Loucy (cell line): ENCODE data around the gene KBTBD12.
"Not testable (repeated sequence)": the region's sequence is repeated elsewhere in the genome, so short reads cannot be mapped to it uniquely, and the experiment has no call there.

Source experiments
- H2AFZ ChIP-seq: fragments of 200-600 bp; sonication (generic); 2 replicates; pipeline ENCODE4 v1.6.0; 2016; ENCODE audit warnings: antibody characterized with exemption, mild to moderate bottlenecking, low read length, moderate library complexity
- H3F3A ChIP-seq: fragments of 200-600 bp; 2 replicates; pipeline ENCODE4 v1.6.0; 2016; ENCODE audit warnings: antibody characterized with exemption, low read depth, mild to moderate bottlenecking
- H3K27me3 ChIP-seq: fragments of 200-600 bp; sonication (generic); 2 replicates; pipeline ENCODE4 v1.6.1; 2014; ENCODE audit warnings: low read length, mild to moderate bottlenecking; ENCODE audit not compliant: insufficient read depth, poor library complexity, severe bottlenecking
- H3K36me3 ChIP-seq: fragments of 200-600 bp; sonication (generic); 2 replicates; pipeline ENCODE4 v1.6.1; 2016; ENCODE audit warnings: low read length; ENCODE audit not compliant: insufficient read depth
- H3K4me1 ChIP-seq: fragments of 200-600 bp; sonication (generic); 2 replicates; pipeline ENCODE4 v1.5.1; 2014; ENCODE audit warnings: low read length, mild to moderate bottlenecking; ENCODE audit not compliant: insufficient read depth, poor library complexity, severe bottlenecking
- H3K4me2 ChIP-seq: fragments of 200-600 bp; sonication (generic); 2 replicates; pipeline ENCODE4 v1.6.0; 2014; ENCODE audit warnings: antibody characterized with exemption, low read length, low read depth, mild to moderate bottlenecking; ENCODE audit not compliant: poor library complexity, severe bottlenecking
- H3K4me3 ChIP-seq: fragments of 200-600 bp; sonication (generic); 2 replicates; pipeline ENCODE4 v1.5.1; 2014; ENCODE audit warnings: low read length, mild to moderate bottlenecking, mixed read lengths; ENCODE audit not compliant: poor library complexity, severe bottlenecking
- H3K79me2 ChIP-seq: fragments of 200-600 bp; sonication (generic); 2 replicates; pipeline ENCODE4 v1.6.1; 2014; ENCODE audit warnings: low read length; ENCODE audit not compliant: insufficient read depth
- H3K9ac ChIP-seq: fragments of 200-600 bp; sonication (generic); 2 replicates; pipeline ENCODE4 v1.6.0; 2014; ENCODE audit warnings: mild to moderate bottlenecking, low read depth, low read length, moderate library complexity; ENCODE audit not compliant: poor library complexity, severe bottlenecking
- H3K9me2 ChIP-seq: fragments of 200-600 bp; sonication (generic); replicated peaks from 2 replicates; pipeline ENCODE4 v1.6.1; 2016; ENCODE audit warnings: low read depth, low read length, mixed read lengths
- H3K9me3 ChIP-seq: fragments of 200-600 bp; sonication (generic); 2 replicates; pipeline ENCODE4 v1.6.1; 2014; ENCODE audit warnings: mild to moderate bottlenecking, antibody characterized with exemption, low read length, low read depth; ENCODE audit not compliant: insufficient read depth
- H4K20me1 ChIP-seq: fragments of 200-600 bp; sonication (generic); 2 replicates; pipeline ENCODE4 v1.6.0; 2014; ENCODE audit warnings: antibody characterized with exemption, low read length, mild to moderate bottlenecking; ENCODE audit not compliant: insufficient read depth, poor library complexity, severe bottlenecking
- EZH2phosphoT487 ChIP-seq: fragments of 200-600 bp; IDR thresholded peaks from 2 replicates; pipeline ENCODE4 v1.6.1; 2018; ENCODE audit warnings: antibody characterized with exemption, mild to moderate bottlenecking, moderate library complexity, borderline replicate concordance
- TF ChIP-seq, protein P1 (sequence below): fragments of 200-600 bp; sonication (generic); conservative IDR thresholded peaks from 2 replicates; pipeline ENCODE4 v1.5.1; 2014; ENCODE audit warnings: mild to moderate bottlenecking, antibody characterized with exemption, low read length

Gene KBTBD12

DNA sequence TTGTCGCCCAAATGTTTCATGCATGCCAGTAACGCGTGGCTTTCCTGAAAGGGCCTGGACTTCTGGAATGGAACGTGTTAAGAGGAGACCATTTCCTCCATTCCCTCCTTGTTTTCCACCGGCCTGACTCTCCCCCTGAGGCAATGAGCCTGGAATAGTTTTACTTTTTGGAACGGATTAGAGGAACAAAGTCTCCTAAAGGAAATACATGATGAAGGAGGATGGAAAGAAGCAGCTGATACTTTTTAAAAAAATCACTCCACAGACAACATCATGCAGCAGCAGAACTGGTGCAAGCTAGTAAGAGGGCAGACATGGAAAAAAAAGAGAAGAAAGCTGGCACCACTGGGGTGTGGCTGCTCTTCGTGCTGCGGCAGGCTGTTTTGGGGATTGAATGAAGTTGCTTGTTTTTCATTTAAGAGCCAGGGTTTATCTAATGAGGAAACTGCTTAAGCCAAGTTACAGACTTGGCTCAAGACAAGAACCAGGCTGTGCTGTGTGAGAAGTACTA is 3.6 kb upstream of the KBTBD12 start:
- H3K9me2 ChIP-seq = no peaks in the 10 kb centered on the region
- H4K20me1 ChIP-seq = no peaks in the 10 kb centered on the region
- H3K79me2 ChIP-seq = no peaks in the 10 kb centered on the region
- no peaks in the 10 kb centered on the region for H3K36me3 ChIP-seq
- H3F3A ChIP-seq = no peaks in the 10 kb centered on the region
- TF ChIP-seq EZH2phosphoT487 = no peak
- TF ChIP-seq, protein P1, sequence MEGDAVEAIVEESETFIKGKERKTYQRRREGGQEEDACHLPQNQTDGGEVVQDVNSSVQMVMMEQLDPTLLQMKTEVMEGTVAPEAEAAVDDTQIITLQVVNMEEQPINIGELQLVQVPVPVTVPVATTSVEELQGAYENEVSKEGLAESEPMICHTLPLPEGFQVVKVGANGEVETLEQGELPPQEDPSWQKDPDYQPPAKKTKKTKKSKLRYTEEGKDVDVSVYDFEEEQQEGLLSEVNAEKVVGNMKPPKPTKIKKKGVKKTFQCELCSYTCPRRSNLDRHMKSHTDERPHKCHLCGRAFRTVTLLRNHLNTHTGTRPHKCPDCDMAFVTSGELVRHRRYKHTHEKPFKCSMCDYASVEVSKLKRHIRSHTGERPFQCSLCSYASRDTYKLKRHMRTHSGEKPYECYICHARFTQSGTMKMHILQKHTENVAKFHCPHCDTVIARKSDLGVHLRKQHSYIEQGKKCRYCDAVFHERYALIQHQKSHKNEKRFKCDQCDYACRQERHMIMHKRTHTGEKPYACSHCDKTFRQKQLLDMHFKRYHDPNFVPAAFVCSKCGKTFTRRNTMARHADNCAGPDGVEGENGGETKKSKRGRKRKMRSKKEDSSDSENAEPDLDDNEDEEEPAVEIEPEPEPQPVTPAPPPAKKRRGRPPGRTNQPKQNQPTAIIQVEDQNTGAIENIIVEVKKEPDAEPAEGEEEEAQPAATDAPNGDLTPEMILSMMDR = no peak
- no peak overlapping the region for H2AFZ ChIP-seq
- no peaks in the 10 kb centered on the region for H3K27me3 ChIP-seq
- H3K4me1 ChIP-seq = no peaks in the 10 kb centered on the region
- H3K4me2 ChIP-seq = no peak overlapping the region
- no peak overlapping the region for H3K9ac ChIP-seq
- H3K4me3 ChIP-seq = no peak overlapping the region
- H3K9me3 ChIP-seq = no peaks in the 10 kb centered on the region

GRCh38 chr3:127913841-127914240 is 1.2 kb upstream of the KBTBD12 start:
- H3K36me3 ChIP-seq, H3K4me3 ChIP-seq, H3K4me2 ChIP-seq, H3F3A ChIP-seq, H3K9ac ChIP-seq, H3K4me1 ChIP-seq, H3K9me2 ChIP-seq, H3K79me2 ChIP-seq, H3K9me3 ChIP-seq, H3K27me3 ChIP-seq, H2AFZ ChIP-seq, H4K20me1 ChIP-seq: not testable (repeated sequence)

GRCh38 chr3:127914584-127914983 is 448 bp upstream of the KBTBD12 start:
- Histone ChIP-seq H3K9me3 (no peaks in the 10 kb centered on the region), H3K79me2 (no peaks in the 10 kb centered on the region), H3K27me3 (no peaks in the 10 kb centered on the region), H3F3A (no peaks in the 10 kb centered on the region), H3K4me2 (no peak overlapping the region), H3K36me3 (no peaks in the 10 kb centered on the region), H2AFZ (no peak overlapping the region), H3K9ac (no peak overlapping the region), H4K20me1 (no peaks in the 10 kb centered on the region), H3K9me2 (no peaks in the 10 kb centered on the region), H3K4me3 (no peak overlapping the region), H3K4me1 (no peaks in the 10 kb centered on the region)
- TF ChIP-seq, protein P1 = no peak
- TF ChIP-seq EZH2phosphoT487 = no peak

DNA sequence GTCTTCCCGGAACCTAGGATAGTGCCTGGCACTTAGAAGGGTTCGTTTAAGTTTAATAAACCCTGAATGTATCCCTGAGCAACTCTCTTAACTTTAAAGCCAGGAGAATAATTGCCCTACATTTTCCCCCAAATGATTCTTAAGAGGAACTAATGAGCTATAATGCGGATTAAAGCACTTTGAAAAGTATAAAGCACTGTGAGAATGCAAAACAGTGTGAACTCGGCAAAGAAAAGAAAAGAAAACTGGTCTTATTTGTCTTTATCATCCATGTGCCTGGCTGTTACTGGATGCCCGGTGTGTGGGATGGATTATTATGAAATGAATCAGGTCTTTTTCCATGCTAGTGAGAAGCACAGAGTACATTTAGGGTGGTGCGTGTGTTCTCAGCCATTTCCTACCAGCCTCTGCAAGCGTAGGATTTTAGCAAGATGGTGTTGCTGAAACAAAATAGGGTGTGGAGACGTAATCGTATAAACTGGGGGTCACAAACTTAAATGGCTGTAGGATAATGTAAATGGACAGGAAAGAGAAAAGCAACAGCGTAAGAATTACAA is 983 bp downstream of the KBTBD12 start:
- TF ChIP-seq, protein P1 = no peak
- no peak for TF ChIP-seq EZH2phosphoT487

More for the DNA sequence above, 983 bp downstream of the KBTBD12 start:
- no peaks in the 10 kb centered on the region for H4K20me1 ChIP-seq
- H3K36me3 ChIP-seq = no peaks in the 10 kb centered on the region
- H2AFZ ChIP-seq = no peak overlapping the region
- no peaks in the 10 kb centered on the region for H3K79me2 ChIP-seq
- no peaks in the 10 kb centered on the region for H3K4me1 ChIP-seq
- H3K27me3 ChIP-seq = no peaks in the 10 kb centered on the region
- H3K4me2 ChIP-seq = no peak overlapping the region
- H3K9me2 ChIP-seq = no peaks in the 10 kb centered on the region
- no peaks in the 10 kb centered on the region for H3F3A ChIP-seq
- no peaks in the 10 kb centered on the region for H3K9me3 ChIP-seq
- no peak overlapping the region for H3K9ac ChIP-seq
- H3K4me3 ChIP-seq = no peak overlapping the region
